HG02938 (cell line): ENCODE results near the gene OSBPL6.
"Not testable (repeated sequence)": the region's sequence is repeated elsewhere in the genome, so short reads cannot be mapped to it uniquely, and the experiment has no call there.

Experiments
- ATAC-seq: cut with Tn5 transposase; IDR thresholded peaks from one replicate; pipeline ENCODE4 v1.9.1; 2021; ENCODE audit warnings: mild to moderate bottlenecking, moderate library complexity; ENCODE audit not compliant: unreplicated experiment

Gene OSBPL6

GRCh38 chr2:178394859-178395258 is 200.5 kb downstream of the OSBPL6 start:
- ATAC-seq: no peak

- no peak for ATAC-seq
Measured at GRCh38 chr2:178395295-178395694, 201.0 kb downstream of the OSBPL6 start.

GRCh38 chr2:178395941-178396570 is 201.7 kb downstream of the OSBPL6 start:
- no peak for ATAC-seq

- ATAC-seq: peak; percentile 86
Measured at GRCh38 chr2:178397002-178397605, 202.8 kb downstream of the OSBPL6 start.

GRCh38 chr2:178401994-178402437 is 207.7 kb downstream of the OSBPL6 start:
- no peak for ATAC-seq

GRCh38 chr2:178403671-178404306 is 209.5 kb downstream of the OSBPL6 start:
- peak; percentile 33 for ATAC-seq

GRCh38 chr2:178404368-178404767 is 210.1 kb downstream of the OSBPL6 start:
- peak; percentile 99 for ATAC-seq

GRCh38 chr2:178409261-178409660 is 214.9 kb downstream of the OSBPL6 start:
- ATAC-seq: no peak

- no peak for ATAC-seq
Measured at GRCh38 chr2:178412047-178412446, 217.7 kb downstream of the OSBPL6 start.

- ATAC-seq: not testable (repeated sequence)
Measured at GRCh38 chr2:178412453-178412852, 218.1 kb downstream of the OSBPL6 start.

- peak; percentile 72 for ATAC-seq
Measured at GRCh38 chr2:178413472-178414265, 219.4 kb downstream of the OSBPL6 start.

GRCh38 chr2:178414266-178415247 is 220.2 kb downstream of the OSBPL6 start:
- ATAC-seq: peak; percentile 77

- ATAC-seq: no peak
Measured at GRCh38 chr2:178415979-178416378, 221.7 kb downstream of the OSBPL6 start.

GRCh38 chr2:178417916-178418315 is 223.6 kb downstream of the OSBPL6 start:
- no peak for ATAC-seq

- no peak for ATAC-seq
Measured at GRCh38 chr2:178418426-178418825, 224.1 kb downstream of the OSBPL6 start.

GRCh38 chr2:178419123-178419522 is 224.8 kb downstream of the OSBPL6 start:
- ATAC-seq: no peak

GRCh38 chr2:178420463-178420999 is 226.2 kb downstream of the OSBPL6 start:
- ATAC-seq: no peak

- no peak for ATAC-seq
Measured at GRCh38 chr2:178422097-178422496, 227.8 kb downstream of the OSBPL6 start.

- not testable (repeated sequence) for ATAC-seq
Measured at GRCh38 chr2:178423746-178424145, 229.4 kb downstream of the OSBPL6 start.

GRCh38 chr2:178425255-178425827 is 231.0 kb downstream of the OSBPL6 start:
- no peak for ATAC-seq
